ENCODE results near the gene DNPH1. TPM values are rescaled to one million over a fixed set of nuclear protein-coding genes. Genes with fewer than 3 reads are reported as not detected.

The DNPH1 gene
- total RNA-seq, 1 donor from 2014 or later: 27.2 TPM

- H3K27me3 Mint-ChIP-seq (ENCODE audit: unreplicated experiment): peaks cover 23% of the 10 kb centered on the region
- TF ChIP-seq, protein P1, sequence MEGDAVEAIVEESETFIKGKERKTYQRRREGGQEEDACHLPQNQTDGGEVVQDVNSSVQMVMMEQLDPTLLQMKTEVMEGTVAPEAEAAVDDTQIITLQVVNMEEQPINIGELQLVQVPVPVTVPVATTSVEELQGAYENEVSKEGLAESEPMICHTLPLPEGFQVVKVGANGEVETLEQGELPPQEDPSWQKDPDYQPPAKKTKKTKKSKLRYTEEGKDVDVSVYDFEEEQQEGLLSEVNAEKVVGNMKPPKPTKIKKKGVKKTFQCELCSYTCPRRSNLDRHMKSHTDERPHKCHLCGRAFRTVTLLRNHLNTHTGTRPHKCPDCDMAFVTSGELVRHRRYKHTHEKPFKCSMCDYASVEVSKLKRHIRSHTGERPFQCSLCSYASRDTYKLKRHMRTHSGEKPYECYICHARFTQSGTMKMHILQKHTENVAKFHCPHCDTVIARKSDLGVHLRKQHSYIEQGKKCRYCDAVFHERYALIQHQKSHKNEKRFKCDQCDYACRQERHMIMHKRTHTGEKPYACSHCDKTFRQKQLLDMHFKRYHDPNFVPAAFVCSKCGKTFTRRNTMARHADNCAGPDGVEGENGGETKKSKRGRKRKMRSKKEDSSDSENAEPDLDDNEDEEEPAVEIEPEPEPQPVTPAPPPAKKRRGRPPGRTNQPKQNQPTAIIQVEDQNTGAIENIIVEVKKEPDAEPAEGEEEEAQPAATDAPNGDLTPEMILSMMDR (IDR thresholded peaks at IDR 0.05): no peak
- no peaks in the 10 kb centered on the region for H3K9me3 Mint-ChIP-seq (ENCODE audit: unreplicated experiment)
- no peak overlapping the region for H3K4me3 Mint-ChIP-seq (ENCODE audit: unreplicated experiment)
- no peak for DNase-seq (ENCODE audit: extremely low spot score, unreplicated experiment)
- no peak overlapping the region for H3K27ac Mint-ChIP-seq (ENCODE audit: unreplicated experiment)
- no peaks in the 10 kb centered on the region for H3K36me3 Mint-ChIP-seq (ENCODE audit: unreplicated experiment)
- H3K4me1 Mint-ChIP-seq (ENCODE audit: unreplicated experiment): peaks cover 4% of the 10 kb centered on the region
These were observed 39.0 kb upstream of the DNPH1 start for GRCh38 chr6:43268355-43268700.

DNA sequence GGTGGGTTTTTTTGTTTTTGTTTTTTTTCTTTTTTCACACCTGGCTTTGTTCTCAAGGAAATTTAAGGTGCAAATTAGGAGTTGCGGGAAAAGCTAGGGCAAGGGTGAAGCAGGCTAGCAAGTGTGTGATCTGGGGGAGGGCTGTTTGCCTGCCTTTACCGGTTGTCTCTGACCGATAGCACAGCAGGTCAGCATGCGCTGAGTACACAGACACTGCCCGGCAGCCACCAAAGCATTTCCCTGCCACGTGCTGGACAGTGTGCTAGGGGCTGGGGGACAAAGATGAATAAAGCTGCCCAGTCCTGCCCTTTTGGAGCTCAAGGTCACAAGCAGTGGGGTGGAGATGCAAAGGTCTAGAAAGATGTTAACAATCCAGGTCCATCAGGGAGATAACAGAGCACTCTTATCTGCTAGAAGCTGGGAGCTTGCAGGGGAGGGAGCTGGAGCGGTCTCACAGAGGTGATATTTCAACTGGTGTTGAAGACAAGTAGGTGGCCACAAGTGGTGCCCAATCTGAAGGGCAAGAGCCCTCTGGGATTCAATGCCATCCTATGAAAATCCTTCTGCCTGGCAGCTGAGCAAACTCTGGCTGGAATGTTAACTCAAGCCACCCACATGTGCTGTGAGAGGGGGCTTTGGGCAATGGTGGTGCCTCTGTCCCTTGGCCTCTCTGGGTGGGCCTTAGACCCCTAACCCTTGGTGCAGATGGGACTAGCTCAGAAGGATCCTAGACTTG is 38.5 kb upstream of the DNPH1 start:
- H3K27ac Mint-ChIP-seq (ENCODE audit: unreplicated experiment): no peak overlapping the region
- TF ChIP-seq, protein P1 (IDR thresholded peaks at IDR 0.05): no peak
- no peaks in the 10 kb centered on the region for H3K9me3 Mint-ChIP-seq (ENCODE audit: unreplicated experiment)
- no peak for DNase-seq (ENCODE audit: extremely low spot score, unreplicated experiment)
- H3K4me1 Mint-ChIP-seq (ENCODE audit: unreplicated experiment): peaks cover 4% of the 10 kb centered on the region
- no peaks in the 10 kb centered on the region for H3K36me3 Mint-ChIP-seq (ENCODE audit: unreplicated experiment)
- peaks cover 17% of the 10 kb centered on the region for H3K27me3 Mint-ChIP-seq (ENCODE audit: unreplicated experiment)
- H3K4me3 Mint-ChIP-seq (ENCODE audit: unreplicated experiment): no peak overlapping the region

GRCh38 chr6:43265564-43265963 is 36.3 kb upstream of the DNPH1 start:
- TF ChIP-seq, protein P1 (IDR thresholded peaks at IDR 0.05): no peak
- Mint-ChIP-seq H3K4me1 (ENCODE audit: unreplicated experiment) (peaks cover 10% of the 10 kb centered on the region), H3K27me3 (ENCODE audit: unreplicated experiment) (peaks cover 15% of the 10 kb centered on the region), H3K27ac (ENCODE audit: unreplicated experiment) (no peak overlapping the region), H3K4me3 (ENCODE audit: unreplicated experiment) (no peak overlapping the region), H3K36me3 (ENCODE audit: unreplicated experiment) (no peaks in the 10 kb centered on the region), H3K9me3 (ENCODE audit: unreplicated experiment) (no peaks in the 10 kb centered on the region)
- no peak for DNase-seq (ENCODE audit: extremely low spot score, unreplicated experiment)

DNA sequence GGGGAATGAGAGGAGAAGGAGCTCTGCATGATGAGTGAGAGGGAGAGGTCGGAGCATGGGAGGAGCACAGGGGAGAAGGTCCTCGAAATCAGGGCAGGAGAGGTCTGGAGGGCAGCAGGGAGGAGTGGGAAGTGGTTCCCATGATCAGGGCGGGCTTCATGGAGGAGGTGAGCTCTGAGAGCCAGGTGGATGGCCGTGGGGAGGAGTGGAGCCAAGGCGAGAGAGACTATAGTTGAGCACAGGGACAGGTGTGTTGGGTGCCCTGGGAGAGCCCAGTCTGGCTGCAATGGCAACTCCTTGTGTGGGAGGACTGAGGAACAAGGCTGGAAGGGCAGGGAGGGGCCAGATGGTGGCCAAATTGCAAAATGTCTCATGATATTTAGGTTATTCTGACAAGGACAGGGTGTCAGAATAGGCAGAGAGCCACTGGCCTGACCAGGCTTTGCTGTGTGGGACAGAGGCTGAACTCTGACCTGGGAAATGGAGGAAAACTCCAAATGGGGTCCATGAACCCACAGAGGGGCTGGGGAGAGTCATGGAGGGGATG is 35.4 kb upstream of the DNPH1 start:
- Mint-ChIP-seq H3K27ac (ENCODE audit: unreplicated experiment) (no peak overlapping the region), H3K36me3 (ENCODE audit: unreplicated experiment) (no peaks in the 10 kb centered on the region), H3K4me1 (ENCODE audit: unreplicated experiment) (peaks cover 9% of the 10 kb centered on the region), H3K9me3 (ENCODE audit: unreplicated experiment) (no peaks in the 10 kb centered on the region), H3K4me3 (ENCODE audit: unreplicated experiment) (no peak overlapping the region), H3K27me3 (ENCODE audit: unreplicated experiment) (peaks cover 15% of the 10 kb centered on the region)
- TF ChIP-seq, protein P1 (IDR thresholded peaks at IDR 0.05): no peak
- no peak for DNase-seq (ENCODE audit: extremely low spot score, unreplicated experiment)

DNA sequence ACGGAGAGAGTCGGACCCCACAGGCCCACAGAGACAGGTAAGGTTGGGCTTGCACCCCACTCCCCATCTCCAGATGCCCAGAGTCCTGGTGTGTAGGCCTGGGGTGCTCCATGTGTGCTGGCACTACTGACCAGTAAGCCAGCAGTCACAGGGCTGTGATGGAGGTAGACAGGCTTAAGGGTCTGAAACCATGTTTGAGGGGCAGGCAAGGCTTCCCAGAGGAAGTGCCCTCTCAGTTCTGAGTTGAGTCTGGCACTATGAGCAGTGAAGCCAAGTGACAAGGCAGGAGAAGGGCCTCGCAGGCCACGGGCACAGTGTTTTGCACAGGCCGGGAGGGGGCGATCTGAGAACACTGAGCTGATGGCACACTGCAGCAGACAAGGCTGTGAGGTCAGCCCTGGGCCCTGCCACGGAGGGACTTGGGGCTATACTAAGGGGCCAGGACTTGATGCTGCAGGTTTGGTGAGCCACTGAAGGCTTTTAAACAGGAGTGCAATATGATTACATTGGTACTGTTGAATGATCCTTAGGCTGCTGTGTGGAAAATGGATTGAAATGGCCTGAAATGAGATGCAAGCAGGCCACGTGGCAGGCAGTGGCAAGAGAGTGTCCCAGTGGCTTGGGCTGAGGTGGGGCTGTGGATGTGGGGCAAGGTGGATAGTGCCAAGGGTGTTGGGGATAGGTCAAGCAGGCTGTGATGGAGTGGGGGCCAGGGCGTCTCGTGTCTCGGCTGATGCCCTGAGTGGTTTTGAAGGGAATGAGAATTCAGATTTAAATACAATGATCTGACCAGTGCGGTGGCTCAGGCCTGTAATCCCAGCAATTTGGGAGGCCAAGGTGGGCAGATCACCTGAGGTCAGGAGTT is 34.3 kb upstream of the DNPH1 start:
- Mint-ChIP-seq H3K4me3 (ENCODE audit: unreplicated experiment) (no peak overlapping the region), H3K27ac (ENCODE audit: unreplicated experiment) (no peak overlapping the region), H3K27me3 (ENCODE audit: unreplicated experiment) (peaks cover 12% of the 10 kb centered on the region), H3K9me3 (ENCODE audit: unreplicated experiment) (no peaks in the 10 kb centered on the region), H3K4me1 (ENCODE audit: unreplicated experiment) (peaks cover 9% of the 10 kb centered on the region), H3K36me3 (ENCODE audit: unreplicated experiment) (no peaks in the 10 kb centered on the region)
- TF ChIP-seq, protein P1 (IDR thresholded peaks at IDR 0.05): peak; percentile 86
- DNase-seq (ENCODE audit: extremely low spot score, unreplicated experiment): no peak

All from osteocyte (in vitro differentiated cells).